Body of pancreas (tissue), 4 donors: ENCODE data around the gene PCGF2. TPM values are rescaled to one million over a fixed set of nuclear protein-coding genes. Genes with fewer than 3 reads are reported as not detected.

Experiments
- ATAC-seq: fragments of 150-250 bp; one replicate; pipeline ENCODE4 v1.9.1; 2016
- DNase-seq, 4 donors: peaks; one replicate each; pipeline ENCODE4 v3.0.0-alpha.2; 2019
- H3K27ac ChIP-seq, 4 donors: fragments of 200-600 bp; sonication (generic); 1 replicate in 3 of 4; 2 replicates in 1 of 4; pipeline versions ENCODE4 v1.5.1 to v1.6.1; 2016 to 2019; ENCODE audit warnings: mild to moderate bottlenecking in 1 of 4, mixed read lengths in 1 of 4, moderate library complexity in 1 of 4
- H3K27me3 ChIP-seq, 2 donors: fragments of 200-600 bp; sonication (generic); one replicate each; pipeline ENCODE4 v1.6.0; 2016; ENCODE audit warnings: mild to moderate bottlenecking in 1 of 2
- H3K36me3 ChIP-seq, 2 donors: fragments of 200-600 bp; sonication (generic); replicated peaks in 1 of 2; 2 replicates each; pipeline ENCODE4 v1.5.1; 2016; ENCODE audit warnings: low read depth in 2 of 2; ENCODE audit not compliant: insufficient read depth in 1 of 2
- H3K4me1 ChIP-seq: fragments of 200-600 bp; sonication (generic); one replicate; pipeline ENCODE4 v1.6.0; 2016
- H3K4me3 ChIP-seq, 2 donors: fragments of 200-600 bp; sonication (generic); 1 replicate in 1 of 2; 2 replicates in 1 of 2; pipeline ENCODE4 v1.5.1; 2016 to 2019
- H3K9me3 ChIP-seq, 3 donors: fragments of 200-600 bp; sonication (generic); 1 replicate in 2 of 3; 2 replicates in 1 of 3; pipeline ENCODE4 v1.5.1; 2016
- CTCF ChIP-seq, 7 experiments: fragments of 450-650 bp in 4 of 7; fragments of 200-600 bp in 3 of 7; sonication (generic) in 3 of 7; IDR thresholded peaks; one replicate each; pipeline ENCODE4 v1.5.1; 2016 to 2019; ENCODE audit warnings: antibody characterized with exemption in 7 of 7
- POLR2A ChIP-seq, 3 donors: fragments of 450-650 bp; IDR thresholded peaks; one replicate each; pipeline ENCODE4 v1.6.1; 2016; ENCODE audit warnings: antibody characterized with exemption in 3 of 3, mild to moderate bottlenecking in 2 of 3
- WGBS, 2 donors: methylation state at CpG; one replicate each; pipeline ENCODE4 v1.1.5; 2017; 5-methylcytosine and 5-hydroxymethylcytosine counted together
- intact Hi-C: fragments of 100-400 bp; cut with DNase I; formaldehyde crosslinking; loops from one replicate; pipeline ENCODE4 v1.15.1; 2023
- total RNA-seq, 2 donors: library from RNA; depleted of rRNA; stranded (reverse); fragments of >200 nt; gene quantifications; one replicate each; pipeline ENCODE4 v1.1.0, GENCODE V29; 2016

PCGF2 gene
- total RNA-seq, 2 donors from 2014 or later, result 5.9 to 9.3 TPM

GRCh38 chr17:38704606-38705522 lies 43.3 kb downstream of the PCGF2 start, which contains the start of gene MLLT6:
Gene MLLT6, plus strand, starts transcription at chr17:38705273. Its CDS starts 360 bp downstream, at chr17:38705633.
- H3K4me1 ChIP-seq, result peaks cover 41% of the 10 kb centered on the region
- peak within 1 kb of the TSS; percentile 67 to 80 for H3K4me3 ChIP-seq
- H3K9me3 ChIP-seq, result no peaks in the 10 kb centered on the region
- H3K27ac ChIP-seq, result peak within 1 kb of the TSS; percentile 93 to 99 (median 98)
- H3K27me3 ChIP-seq, result no peaks in the 10 kb centered on the region
- peak; percentile 80 to 86 (median 82) for DNase-seq
- intact Hi-C loops, result no loop called here
- TF ChIP-seq POLR2A (IDR thresholded peaks at IDR 0.05), result peak in 2 of 3 donors; percentile 46 to 67
- no peak for TF ChIP-seq CTCF (IDR thresholded peaks at IDR 0.05)
- peak; percentile 59 for ATAC-seq
- peaks cover 0 to 1% of the 10 kb centered on the region in 2 donors for H3K36me3 ChIP-seq
- WGBS, 2 donors, result 0 to 2% methylated on average over 54 to 55 of the region's 100 CpGs

GRCh38 chr17:38703742-38704605 lies 44.2 kb downstream of the PCGF2 start:
- Histone ChIP-seq H3K36me3 (peaks cover 0 to 1% of the 10 kb centered on the region in 2 donors), H3K27ac (peak overlapping the region; percentile 93 to 99 (median 98)), H3K27me3 (no peaks in the 10 kb centered on the region), H3K9me3 (no peaks in the 10 kb centered on the region), H3K4me1 (peaks cover 46% of the 10 kb centered on the region), H3K4me3 (peak overlapping the region; percentile 59 to 71)
- ATAC-seq (peak; percentile 57), DNase-seq (peak; percentile 91 to 96 (median 94))
- peak in 1 of 7 experiments; percentile 16 for TF ChIP-seq CTCF (IDR thresholded peaks at IDR 0.05)
- peak in 2 of 3 donors; percentile 60 to 62 for TF ChIP-seq POLR2A (IDR thresholded peaks at IDR 0.05)
- WGBS, 2 donors, result 1% methylated on average over 20 to 50 of the region's 50 CpGs
- intact Hi-C loops, result no loop called here

- TF ChIP-seq CTCF (IDR thresholded peaks at IDR 0.05) (no peak), POLR2A (IDR thresholded peaks at IDR 0.05) (no peak)
- DNase-seq, result peak in 3 of 4 donors; percentile 30 to 41 (median 39)
These were observed 45.0 kb downstream of the PCGF2 start for GRCh38 chr17:38702916-38703741.

More at GRCh38 chr17:38702916-38703741, 45.0 kb downstream of the PCGF2 start:
- H3K36me3 ChIP-seq, result peaks cover 0 to 1% of the 10 kb centered on the region in 2 donors
- intact Hi-C loops, result no loop called here
- ATAC-seq, result no peak
- WGBS, 2 donors, result 1 to 2% methylated on average over 46 to 55 of the region's 55 CpGs
- H3K27me3 ChIP-seq, result no peaks in the 10 kb centered on the region
- peak overlapping the region; percentile 8 to 59 for H3K4me3 ChIP-seq
- H3K4me1 ChIP-seq, result peaks cover 50% of the 10 kb centered on the region
- peak overlapping the region; percentile 93 to 99 (median 98) for H3K27ac ChIP-seq
- no peaks in the 10 kb centered on the region for H3K9me3 ChIP-seq
